H1 (cell line): Measurements from ENCODE around the gene KATNAL1.

Source experiments
- ATF2 ChIP-seq: IDR thresholded peaks from 2 replicates; pipeline ENCODE4 v1.6.1; 2012; ENCODE audit warnings: low read length, inconsistent platforms
- ATF3 ChIP-seq: IDR thresholded peaks from 2 replicates; pipeline ENCODE4 v1.6.1; 2011; ENCODE audit warnings: low read depth, mild to moderate bottlenecking, low read length; ENCODE audit not compliant: insufficient read depth
- CTCF ChIP-seq, 3 experiments: IDR thresholded peaks; 1 replicate in 2 of 3; 2 replicates in 1 of 3; pipeline versions ENCODE4 v1.5.1 to v1.6.1; 2011; ENCODE audit warnings: low read length in 3 of 3, mild to moderate bottlenecking in 3 of 3, inconsistent platforms in 2 of 3, low read depth in 1 of 3, moderate library complexity in 1 of 3; ENCODE audit not compliant: insufficient read depth in 1 of 3; ENCODE audit errors: control extremely low read depth in 1 of 3
- EZH2 ChIP-seq: fragments of 200-600 bp; sonication (generic); IDR thresholded peaks from 2 replicates; pipeline ENCODE4 v1.7.1; 2012; ENCODE audit warnings: low read depth, mild to moderate bottlenecking, moderate library complexity, low read length, inconsistent platforms; ENCODE audit not compliant: severe bottlenecking
- HDAC6 ChIP-seq: IDR thresholded peaks from one replicate; pipeline ENCODE4 v1.7.1; 2012; ENCODE audit warnings: low read depth, mild to moderate bottlenecking, inconsistent platforms, low read length, moderate library complexity
- JUN ChIP-seq: IDR thresholded peaks from 2 replicates; pipeline ENCODE4 v1.6.1; 2011; ENCODE audit warnings: low read depth, mild to moderate bottlenecking, improper control_type of control experiment, low read length
- KDM4A ChIP-seq: IDR thresholded peaks from one replicate; pipeline ENCODE4 v1.7.1; 2012; ENCODE audit warnings: low read depth, mild to moderate bottlenecking, moderate library complexity, low read length, inconsistent platforms; ENCODE audit not compliant: severe bottlenecking
- MAFK ChIP-seq: IDR thresholded peaks from 2 replicates; pipeline ENCODE4 v1.6.1; 2012; ENCODE audit warnings: low read depth, mild to moderate bottlenecking, improper control_type of control experiment, low read length
- POLR2A ChIP-seq, 2 experiments: IDR thresholded peaks; 1 replicate in 1 of 2; 2 replicates in 1 of 2; pipeline ENCODE4 v1.6.1; 2011; ENCODE audit warnings: low read depth in 2 of 2, low read length in 2 of 2, mild to moderate bottlenecking in 2 of 2; ENCODE audit errors: control extremely low read depth in 1 of 2
- RAD21 ChIP-seq, 2 experiments: IDR thresholded peaks in 1 of 2; conservative IDR thresholded peaks in 1 of 2; 2 replicates each; pipeline ENCODE4 v1.6.1; 2011; ENCODE audit warnings: low read depth in 2 of 2, low read length in 2 of 2, improper control_type of control experiment in 1 of 2, inconsistent platforms in 1 of 2, mild to moderate bottlenecking in 1 of 2, moderate library complexity in 1 of 2
- SIN3A ChIP-seq, 2 experiments: IDR thresholded peaks in 1 of 2; conservative IDR thresholded peaks in 1 of 2; 2 replicates each; pipeline ENCODE4 v1.6.1; 2011 to 2012; ENCODE audit warnings: low read length in 2 of 2, improper control_type of control experiment in 1 of 2, low read depth in 1 of 2, mild to moderate bottlenecking in 1 of 2
- YY1 ChIP-seq: IDR thresholded peaks from 2 replicates; pipeline ENCODE4 v1.6.1; 2011; ENCODE audit warnings: low read depth, mild to moderate bottlenecking, low read length

- TF ChIP-seq CTCF (IDR thresholded peaks at IDR 0.05; ENCODE audit: control extremely low read depth in 1 of 3, insufficient read depth in 1 of 3, low read depth in 1 of 3, low read length in 3 of 3), result no peak
- TF ChIP-seq EZH2, result no peak
- TF ChIP-seq SIN3A (conservative IDR thresholded peaks at IDR 0.05 in 1 of 2, IDR thresholded peaks at IDR 0.05 in 1 of 2; ENCODE audit: low read depth in 1 of 2, low read length in 2 of 2), result no peak
- TF ChIP-seq HDAC6, result no peak
- no peak for TF ChIP-seq JUN
- TF ChIP-seq ATF3, result no peak
- no peak for TF ChIP-seq RAD21 (IDR thresholded peaks at IDR 0.05 in 1 of 2, conservative IDR thresholded peaks at IDR 0.05 in 1 of 2; ENCODE audit: low read depth in 2 of 2, low read length in 2 of 2)
- no peak for TF ChIP-seq ATF2
- no peak for TF ChIP-seq MAFK
- no peak for TF ChIP-seq POLR2A (IDR thresholded peaks at IDR 0.05; ENCODE audit: control extremely low read depth in 1 of 2, low read depth in 2 of 2, low read length in 2 of 2)
- no peak for TF ChIP-seq KDM4A
- no peak for TF ChIP-seq YY1
Measured at GRCh38 chr13:30346789-30347167, 39.4 kb upstream of the KATNAL1 start.
